Measurements from ENCODE around the gene ANKRD39.

Gene ANKRD39

DNA sequence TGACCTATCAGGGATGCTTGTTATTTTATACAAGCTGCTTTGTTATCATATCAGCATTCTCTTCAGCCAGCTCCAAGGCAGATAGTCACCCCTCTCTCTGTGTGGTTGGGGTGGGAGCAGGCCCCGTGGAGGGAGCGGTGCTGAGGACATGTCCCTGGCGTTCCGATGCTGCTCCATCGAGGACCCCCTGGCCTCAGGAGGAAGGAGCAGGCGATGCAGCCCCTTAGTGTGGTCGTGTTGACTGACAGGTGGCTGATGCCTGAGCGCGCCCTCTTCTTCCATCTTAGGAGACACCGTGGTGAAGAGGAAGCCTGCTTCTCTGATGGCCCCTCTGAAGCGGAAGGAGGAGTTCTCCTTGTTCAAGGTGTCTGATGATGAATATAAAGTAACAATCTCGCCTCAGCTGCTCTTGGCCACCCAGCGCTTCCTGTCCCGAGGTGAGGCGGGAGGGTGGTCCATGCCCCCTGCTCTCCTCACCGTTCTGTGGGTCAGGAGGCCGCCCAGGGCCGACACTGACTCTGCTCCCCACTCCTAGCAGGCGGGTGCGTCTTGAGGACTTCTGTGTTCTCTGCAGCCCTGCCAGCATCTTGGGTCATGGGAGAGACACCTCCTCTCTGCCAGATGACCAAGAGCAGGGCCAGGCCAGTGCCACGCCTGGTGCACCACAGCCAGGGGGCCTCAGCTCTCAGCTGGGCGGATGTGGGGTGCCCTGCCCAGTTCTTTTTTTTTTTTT, 31.1 kb downstream of the ANKRD39 start:
- DNase-seq: no peak

DNA sequence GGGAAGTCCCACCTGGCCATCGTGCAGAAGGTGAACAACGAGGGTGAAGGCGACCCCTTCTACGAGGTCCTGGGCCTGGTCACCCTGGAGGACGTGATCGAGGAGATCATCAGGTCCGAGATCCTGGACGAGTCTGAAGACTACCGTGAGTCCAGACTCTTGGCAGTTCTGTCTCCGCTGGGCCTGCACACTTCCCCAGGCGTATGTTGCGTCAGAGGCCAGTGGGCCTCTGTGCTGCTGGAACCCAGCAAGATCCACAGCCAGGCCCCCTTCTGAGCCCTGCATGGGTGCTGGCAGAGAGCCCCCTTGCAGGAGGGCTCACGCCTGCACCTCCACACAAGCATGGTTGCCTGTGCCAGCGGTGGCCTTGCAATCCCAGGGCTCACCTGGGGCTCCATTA, 32.8 kb downstream of the ANKRD39 start:
- no peak for DNase-seq

DNA sequence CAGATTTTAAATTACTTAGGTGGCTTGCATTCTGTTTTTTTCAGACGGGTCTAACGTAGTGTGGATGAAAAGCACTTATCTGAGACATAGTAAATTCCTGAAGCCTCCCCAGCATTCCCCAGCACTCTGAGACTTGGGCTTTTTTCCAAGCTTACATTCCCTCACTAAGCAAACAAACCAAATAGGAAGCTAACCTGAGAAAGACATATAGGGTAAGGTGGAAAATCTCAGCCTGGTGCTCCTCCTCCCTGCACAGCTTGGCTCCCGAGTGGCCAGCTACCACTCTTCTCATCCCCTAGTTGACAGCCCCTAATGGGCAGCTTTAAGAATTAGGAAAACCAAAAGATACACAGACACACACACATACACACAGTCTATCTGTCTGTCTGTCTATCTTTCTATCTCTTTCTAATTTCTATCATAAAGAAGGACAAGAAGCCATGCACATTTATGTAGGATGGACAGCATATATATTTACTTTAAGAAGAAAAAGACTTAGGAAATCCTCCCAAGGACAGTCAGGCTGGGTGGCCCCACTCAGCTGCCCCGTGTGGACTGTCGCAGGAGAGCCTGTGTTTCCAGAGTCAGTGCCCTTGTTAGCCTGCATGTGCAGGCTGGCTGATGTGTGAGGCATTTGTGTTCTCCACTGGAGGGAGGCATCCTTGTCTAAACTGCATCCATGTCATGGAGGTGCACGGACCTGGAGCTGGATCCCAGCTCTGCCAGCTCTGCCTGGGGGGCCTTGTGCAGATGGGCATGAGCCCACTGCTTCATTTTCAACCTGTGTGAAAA, 33.5 kb downstream of the ANKRD39 start:
- DNase-seq: no peak

DNA sequence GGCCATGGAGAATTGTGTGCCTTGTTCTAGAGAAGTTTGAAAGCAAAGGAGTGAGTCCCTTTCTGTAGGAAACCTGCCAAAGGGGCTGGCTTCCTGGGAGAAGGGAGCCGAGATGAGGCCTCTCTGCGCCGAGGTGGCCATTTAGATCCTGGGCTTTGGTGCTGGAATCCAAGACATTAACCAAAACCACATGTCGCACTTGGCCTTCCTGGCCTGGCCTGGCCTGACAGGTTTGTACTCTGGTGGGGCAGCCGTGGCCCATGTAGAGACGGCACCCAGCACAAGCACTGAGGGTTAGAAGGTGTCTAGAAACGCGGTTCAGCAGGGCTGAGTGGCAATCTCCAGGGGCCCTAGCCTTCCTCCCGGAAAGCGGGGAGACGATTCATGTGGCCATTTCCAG, 34.6 kb downstream of the ANKRD39 start:
- DNase-seq: no peak

DNA sequence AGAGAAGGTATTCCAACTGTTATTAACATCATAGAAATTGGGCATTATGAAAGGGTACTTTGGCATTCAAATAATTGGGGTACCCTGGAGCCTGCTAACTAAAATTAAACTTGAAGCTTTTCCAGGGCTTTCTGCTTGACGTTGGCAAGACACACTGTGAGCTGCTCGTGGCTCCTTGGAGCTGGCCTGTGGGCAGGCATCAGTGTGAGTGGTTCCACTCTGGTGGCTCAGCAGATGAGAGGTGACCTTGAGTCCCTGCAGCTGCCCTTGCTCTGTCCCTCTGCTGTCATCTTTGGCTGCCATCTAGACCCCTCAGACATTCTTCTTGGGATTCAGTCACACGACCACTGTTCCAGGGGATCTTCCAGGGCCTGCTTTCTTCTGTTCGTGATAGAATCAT, 35.0 kb downstream of the ANKRD39 start:
- DNase-seq: no peak

DNA sequence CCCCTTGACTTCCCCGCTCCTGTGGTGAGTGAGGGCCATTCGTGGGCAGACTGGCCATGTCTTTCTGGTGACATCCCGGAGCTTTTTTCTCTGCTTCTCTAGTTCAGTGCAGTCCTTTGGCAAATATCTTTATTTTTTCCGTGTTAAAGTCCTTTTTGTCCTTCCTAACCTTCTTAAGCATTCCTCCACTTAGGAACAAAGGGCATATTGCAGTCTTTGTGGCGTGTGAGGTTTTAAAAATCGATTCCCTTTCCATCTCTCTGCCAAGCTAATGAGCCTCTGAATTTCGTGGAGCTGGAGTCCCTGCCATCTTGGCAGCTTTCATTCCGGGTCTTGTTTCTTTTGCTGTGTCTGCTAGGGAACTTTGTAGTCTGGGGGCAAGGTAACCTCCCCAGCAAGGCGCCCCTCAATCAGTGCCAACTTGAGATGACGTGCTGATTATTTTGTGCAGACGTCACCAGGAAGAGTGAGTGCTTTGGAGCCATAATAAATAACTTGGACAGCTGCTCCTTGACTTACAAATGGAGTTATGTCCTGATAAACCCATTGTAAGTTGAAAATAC, 36.6 kb downstream of the ANKRD39 start:
- DNase-seq: no peak

DNA sequence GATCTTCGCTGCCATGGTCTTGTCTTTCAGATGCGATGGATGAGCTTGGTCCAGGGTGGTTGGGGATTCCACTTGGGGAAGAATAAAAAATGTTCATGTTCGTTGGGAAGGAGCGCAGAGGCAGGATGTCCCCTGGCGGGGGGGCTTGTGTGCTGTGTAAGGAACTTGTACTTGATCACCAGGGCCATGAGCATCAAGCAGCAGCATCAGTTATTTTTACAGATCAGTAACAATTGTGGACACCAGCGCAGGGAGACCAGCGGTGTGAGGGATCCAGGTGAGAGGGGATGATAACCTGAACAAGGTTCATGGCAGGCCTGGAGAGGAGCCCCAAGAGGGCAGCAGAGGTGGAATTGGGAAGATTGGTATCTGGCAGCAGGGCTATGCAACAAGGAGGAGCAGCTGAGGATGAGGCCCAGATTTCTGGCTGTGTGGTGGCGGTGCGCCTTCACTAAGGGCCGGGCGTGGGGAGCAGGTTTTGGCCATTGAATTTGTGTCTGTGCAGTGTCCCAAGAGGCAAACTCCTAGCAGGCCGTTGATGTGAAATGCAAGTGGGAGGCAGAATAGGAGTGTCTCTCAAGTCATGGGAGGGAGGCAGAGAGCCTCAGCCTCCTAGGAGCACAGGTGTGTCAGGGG, 37.8 kb downstream of the ANKRD39 start:
- no peak for DNase-seq

DNA sequence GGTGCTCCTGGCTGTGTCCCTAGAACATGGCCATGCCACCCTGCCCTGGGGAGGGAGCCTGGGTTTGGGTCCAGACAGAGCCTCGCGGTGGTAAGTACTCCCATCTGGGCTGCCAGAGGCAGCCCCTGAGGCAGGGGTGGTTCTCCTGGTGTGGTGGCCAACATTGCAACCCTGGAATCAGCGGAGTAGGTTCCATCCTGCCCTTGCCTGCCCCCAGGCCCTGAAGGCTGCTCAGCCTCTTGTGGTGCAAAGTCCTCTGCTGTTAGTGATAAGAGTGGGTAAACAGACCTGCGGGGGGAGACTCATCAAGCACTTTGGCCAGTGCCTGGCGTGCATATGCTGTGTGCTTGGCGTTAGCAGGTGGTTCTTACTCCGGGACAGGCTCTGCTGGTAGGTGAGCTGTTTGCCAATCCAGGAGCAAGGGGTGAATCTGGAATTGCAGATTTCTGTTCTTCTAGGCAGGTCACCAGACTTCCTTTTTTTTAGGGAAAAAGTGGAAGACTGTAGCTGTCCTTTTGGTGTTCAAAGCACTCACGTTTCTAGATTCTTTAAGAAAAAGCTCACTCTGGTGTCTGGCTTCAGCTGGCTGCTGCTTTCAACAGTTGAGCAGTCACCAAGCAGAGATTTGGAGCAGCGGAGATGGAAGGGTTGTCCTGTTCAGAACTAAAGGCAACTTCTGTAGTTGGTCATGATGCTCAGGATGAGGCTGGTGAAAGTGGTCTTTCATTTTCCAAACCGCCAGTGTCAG, 38.5 kb downstream of the ANKRD39 start:
- DNase-seq: no peak

DNA sequence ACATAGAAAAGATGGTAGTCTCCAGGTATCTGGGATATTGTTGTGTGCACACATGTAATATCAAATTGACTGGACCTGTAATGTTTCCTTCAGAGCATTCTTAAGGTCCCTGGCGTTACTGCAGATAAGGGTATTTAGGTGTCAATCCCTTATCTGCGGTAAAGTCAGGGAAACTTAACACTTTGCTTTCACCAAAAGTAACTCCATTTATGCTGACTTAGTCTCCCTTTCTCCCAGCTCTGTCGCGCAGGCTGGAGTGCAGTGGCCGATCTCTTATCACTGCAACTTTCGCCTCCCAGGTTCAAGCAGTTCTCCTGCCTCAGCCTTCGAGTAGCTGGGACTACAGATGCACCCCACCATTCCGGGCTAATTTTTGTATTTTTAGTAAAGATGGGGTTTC, 39.9 kb downstream of the ANKRD39 start:
- no peak for DNase-seq

DNA sequence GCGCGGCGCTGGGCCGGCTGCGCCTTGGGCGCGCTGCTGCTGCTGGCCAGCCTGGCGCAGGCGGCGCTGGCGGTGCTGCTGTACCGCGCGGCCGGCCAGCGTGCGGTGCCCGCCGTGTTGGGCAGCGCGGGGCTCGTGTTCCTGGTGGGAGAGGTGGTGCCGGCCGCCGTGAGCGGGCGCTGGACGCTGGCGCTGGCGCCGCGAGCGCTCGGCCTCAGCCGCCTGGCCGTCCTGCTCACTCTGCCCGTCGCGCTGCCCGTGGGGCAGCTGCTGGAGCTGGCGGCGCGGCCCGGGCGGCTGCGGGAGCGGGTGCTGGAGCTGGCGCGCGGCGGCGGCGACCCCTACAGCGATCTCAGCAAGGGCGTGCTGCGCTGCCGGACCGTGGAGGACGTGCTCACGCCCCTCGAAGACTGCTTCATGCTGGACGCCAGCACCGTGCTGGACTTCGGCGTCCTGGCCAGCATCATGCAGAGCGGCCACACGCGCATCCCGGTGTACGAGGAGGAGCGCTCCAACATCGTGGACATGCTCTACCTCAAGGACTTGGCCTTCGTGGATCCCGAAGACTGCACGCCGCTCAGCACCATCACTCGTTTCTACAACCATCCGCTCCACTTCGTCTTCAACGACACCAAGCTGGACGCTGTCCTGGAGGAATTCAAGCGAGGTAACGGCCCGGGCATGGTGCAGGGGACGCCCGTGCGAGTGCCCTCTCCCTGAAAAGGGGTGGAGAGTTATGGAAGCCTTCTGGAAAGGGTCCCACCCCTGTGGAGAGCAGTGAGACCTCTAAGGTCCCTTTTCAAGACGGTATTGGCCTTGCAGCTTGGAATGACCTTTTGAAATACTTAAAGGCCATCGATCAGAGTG, 40.7 kb downstream of the ANKRD39 start:
- DNase-seq: no peak

DNA sequence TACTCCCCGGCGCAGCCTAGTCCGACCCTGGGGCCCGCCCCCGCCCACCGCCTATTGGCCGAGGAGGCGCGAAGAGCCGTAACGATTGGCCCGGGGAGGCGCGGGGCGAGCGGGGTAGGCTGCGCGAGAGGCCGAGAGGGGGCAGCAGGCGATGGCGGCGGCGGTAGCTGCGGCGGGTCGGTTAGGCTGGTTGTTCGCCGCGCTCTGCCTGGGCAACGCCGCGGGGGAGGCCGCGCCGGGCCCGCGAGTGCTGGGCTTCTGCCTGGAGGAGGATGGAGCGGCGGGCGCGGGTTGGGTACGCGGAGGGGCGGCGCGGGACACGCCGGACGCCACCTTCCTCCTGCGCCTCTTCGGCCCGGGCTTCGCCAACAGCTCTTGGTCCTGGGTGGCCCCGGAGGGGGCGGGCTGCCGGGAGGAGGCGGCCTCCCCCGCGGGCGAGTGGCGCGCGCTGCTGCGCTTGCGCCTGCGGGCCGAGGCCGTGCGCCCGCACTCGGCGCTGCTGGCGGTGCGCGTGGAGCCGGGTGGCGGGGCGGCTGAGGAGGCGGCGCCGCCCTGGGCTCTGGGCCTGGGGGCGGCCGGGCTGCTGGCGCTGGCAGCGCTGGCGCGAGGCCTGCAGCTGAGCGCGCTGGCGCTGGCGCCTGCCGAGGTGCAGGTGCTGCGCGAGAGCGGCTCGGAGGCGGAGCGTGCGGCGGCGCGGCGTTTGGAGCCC, 41.5 kb downstream of the ANKRD39 start, which contains the start of gene CNNM3:
Gene CNNM3, plus strand, starts transcription at position 142 of the 709 bp plus-strand sequence. Its CDS starts 10 bp downstream, at position 152.
- DNase-seq: peak; percentile 93

DNA sequence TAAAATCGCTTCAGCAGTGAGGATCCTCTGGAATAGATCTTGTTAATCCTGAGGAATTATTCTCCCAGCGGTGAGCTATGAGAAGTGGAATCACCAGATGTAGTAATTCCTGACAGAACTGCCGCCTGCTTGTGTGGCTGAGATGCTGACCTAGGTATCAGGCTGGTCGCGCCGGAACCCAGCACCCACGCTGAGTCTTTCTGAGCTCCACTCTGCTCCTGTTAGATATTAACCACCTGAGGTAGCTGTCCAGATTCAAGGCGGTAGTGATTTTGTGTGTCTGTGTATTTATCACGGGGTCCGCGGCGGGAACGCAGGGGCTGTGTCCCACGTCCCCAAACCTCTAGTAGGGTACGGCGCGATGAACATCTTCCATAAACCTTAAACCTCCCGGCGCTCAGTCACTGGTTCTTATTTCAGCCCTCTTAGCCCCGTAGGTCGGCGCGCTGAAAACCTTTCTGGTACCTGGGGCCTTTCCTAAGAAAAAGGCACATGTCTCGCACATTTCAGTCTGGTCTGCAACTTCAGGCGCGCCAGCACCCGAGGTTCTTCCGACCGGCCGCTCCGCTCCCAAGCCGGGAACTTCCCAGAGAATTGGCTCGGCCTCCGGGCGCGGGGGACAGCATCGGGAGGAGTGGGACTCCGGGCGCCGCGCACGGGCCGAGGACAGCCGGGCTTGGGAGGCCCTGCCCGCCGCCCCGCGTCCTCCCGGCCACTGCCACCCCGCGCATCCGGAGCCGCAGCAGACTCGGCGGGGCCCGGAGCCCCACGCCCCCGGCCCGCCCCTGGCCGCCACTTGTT, 42.3 kb downstream of the ANKRD39 start:
- no peak for DNase-seq

DNA sequence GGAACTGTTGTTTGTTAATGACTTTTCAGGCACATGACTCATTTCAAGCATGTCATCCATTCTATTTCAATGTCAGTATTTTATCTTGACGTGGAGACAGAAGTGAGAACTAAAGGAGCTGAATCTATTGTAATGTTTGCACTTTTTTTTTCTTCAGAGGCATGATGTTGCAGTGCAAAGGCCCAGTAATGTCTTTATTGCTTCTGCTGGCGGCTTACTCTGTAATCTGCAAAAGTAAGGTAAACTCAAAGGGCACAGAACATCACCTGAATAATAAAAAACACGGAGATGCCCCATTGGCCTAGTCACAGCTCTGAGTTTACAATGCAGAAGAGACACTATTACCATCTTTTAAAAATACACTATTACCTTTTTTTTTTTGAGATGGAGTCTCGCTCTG, 44.2 kb downstream of the ANKRD39 start:
- no peak for DNase-seq

DNA sequence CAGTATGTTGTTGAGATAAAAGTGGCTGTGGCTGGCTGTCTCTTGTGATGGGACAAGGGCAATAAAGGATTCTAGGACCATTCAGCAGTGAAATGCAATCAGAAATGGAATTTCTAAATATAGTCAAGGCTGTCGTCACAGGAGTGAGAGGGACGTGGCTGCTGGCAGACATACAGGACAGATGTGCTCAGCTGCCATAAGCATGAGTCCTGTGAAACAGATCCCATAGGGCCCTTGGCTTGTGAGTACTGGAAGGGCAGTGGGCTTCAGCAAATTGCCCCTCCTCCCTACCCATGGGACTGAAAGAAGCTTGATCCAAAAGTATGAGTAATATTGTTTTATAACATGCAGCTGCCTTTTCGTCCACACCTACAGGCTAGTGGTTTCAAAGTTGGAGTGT, 45.9 kb downstream of the ANKRD39 start:
- DNase-seq: no peak

DNA sequence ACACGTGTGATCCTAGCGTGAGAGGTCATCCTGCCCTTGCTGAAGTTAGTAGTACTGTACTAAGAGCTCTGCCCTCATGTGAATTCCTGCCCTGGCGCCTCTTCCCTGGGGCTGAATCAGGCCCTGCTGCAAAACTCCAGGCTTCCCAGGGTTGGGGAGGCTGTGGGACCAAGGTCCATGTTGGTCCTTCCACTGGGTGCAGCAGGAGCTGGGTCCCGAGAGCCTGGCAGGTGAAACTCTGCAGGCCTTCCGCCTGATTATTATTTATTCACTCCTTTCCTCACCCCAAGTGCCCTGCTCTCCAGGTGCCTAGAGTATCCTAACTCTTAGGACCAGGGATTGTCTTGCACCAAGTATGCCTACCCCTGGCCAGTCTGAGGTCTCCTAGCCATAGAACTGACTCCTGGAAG, 47.0 kb downstream of the ANKRD39 start:
- DNase-seq: no peak

DNA sequence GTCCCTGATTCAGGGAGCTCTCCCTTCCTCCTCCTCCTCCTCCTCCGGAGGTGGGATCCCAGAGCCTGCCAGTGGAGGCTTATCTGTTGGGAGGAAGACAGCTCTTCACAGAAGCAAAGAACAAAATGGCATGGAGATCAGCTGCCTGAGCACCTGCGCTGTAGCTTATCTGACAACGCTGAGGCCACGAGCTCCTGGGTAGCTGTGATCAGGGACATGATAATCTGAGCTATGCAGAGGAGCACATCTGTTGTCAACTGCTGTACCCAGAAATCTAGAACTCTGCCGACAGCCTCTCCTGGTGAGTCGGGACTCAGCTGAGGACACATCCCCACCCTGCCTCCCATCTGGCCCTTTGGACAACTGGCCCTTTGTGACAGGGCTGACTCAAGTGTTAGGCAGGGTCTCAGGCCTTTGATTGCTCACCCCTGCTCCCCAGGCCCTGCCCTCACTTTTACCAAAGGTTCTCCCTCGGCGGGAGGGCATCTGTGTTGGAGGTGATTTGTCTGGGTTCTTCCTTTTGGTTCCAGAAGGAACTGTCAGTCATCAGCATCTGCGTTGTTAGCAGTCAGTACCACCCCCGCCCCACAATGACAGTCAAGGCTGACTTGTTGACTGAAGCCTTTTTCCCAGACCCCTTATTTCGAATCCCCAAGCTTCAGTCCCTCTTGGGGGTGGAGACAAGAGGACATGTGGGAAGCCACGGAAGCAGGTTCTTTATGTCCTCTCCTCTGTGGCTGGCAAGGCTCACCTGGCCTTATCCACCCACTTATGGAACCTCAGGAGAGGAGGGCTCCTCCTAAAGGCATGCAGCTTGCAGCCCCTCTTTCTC, 47.6 kb downstream of the ANKRD39 start:
- DNase-seq: no peak

DNA sequence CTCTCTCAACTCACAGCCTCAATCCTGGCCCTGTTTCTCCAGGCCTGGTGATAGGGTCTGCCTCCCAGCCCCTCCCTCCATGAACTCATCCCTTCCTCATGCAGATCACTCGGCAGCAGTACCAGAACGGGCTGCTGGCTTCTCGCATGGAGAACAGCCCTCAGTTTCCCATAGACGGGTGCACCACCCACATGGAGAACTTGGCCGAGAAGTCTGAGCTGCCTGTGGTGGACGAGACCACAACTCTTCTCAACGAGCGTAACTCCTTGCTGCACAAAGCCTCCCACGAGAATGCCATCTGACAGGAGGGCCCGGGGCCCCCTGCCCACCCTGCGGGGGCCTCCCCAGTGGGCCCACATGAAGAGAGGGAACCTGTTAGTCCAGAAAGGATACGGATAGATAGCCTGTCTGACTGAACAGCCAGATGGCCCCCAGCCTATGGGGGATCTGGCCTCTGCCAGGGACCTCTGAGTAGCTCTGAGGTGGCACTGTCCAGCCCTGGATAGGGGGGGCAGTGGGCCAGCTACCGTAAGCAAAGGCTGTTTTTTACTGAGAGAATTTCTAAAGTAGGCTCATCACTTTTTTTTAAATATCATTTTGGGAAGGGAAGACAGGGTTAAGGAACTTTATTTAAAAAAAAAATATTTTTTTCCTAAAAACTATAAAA, 48.5 kb downstream of the ANKRD39 start:
- no peak for DNase-seq

DNA sequence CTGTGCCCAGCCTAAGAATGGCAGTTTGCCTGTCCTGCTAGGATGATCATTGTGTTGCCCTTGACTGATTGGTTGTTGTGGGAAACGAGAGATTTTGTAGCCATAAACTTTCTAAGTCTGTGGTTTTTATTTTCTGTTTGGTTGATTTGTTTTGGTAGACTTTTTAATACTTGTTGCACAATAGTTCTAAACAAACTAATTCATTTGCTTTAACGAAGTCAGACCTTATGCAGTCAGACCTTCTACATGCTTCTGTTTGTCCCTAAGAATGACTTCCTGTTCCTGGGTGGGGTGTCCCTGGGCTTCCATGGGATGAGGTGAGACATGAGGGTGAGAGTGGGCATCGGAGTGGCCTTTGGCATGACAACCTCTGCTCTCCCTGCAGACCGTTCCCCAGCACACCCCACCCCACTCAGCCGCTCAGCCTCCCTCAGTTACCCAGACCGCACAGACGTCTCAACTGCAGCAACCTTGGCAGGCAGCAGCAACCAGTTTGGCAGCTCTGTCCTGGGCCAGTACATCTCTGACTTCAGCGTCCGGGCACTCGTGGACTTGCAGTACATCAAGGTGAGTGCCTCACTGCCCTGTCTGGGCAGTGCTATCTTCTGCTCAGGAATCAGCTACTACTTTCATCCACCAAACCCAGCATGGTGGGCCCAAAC, 49.5 kb downstream of the ANKRD39 start:
- no peak for DNase-seq

Data from CD4-positive, alpha-beta T cell treated with Interleukin-15 for 1 hour (primary cell).